Neural cell (in vitro differentiated cells): ENCODE data around the gene CNTNAP5. TPM values are rescaled to one million over a fixed set of nuclear protein-coding genes. Genes with fewer than 3 reads are reported as not detected.

ENCODE experiments used
- H2AFZ ChIP-seq: fragments of 200-600, 300-800 bp; sonication (generic), shearing (Covaris generic); 2 replicates; pipeline ENCODE4 v1.6.0; 2014; ENCODE audit warnings: low read depth, mild to moderate bottlenecking, antibody characterized with exemption, low read length, moderate library complexity
- H3F3A ChIP-seq: fragments of 200-600 bp; shearing (Covaris generic); 2 replicates; pipeline ENCODE4 v1.6.1; 2016; ENCODE audit warnings: mild to moderate bottlenecking, moderate library complexity, mixed read lengths, antibody characterized with exemption, low read length; ENCODE audit not compliant: insufficient read depth, poor library complexity, severe bottlenecking
- H3K27ac ChIP-seq: fragments of 200-600, 300-800 bp; sonication (generic), shearing (Covaris generic); 2 replicates; pipeline ENCODE4 v1.5.1; 2014; ENCODE audit warnings: mild to moderate bottlenecking, low read length, moderate library complexity
- H3K27me3 ChIP-seq: fragments of 300-800, 200-600 bp; sonication (generic), shearing (Covaris generic); 2 replicates; pipeline ENCODE4 v1.6.0; 2014; ENCODE audit warnings: mild to moderate bottlenecking, low read depth, low read length, moderate library complexity; ENCODE audit not compliant: insufficient read depth
- H3K36me3 ChIP-seq: fragments of 300-800, 200-600 bp; sonication (generic), shearing (Covaris generic); 2 replicates; pipeline ENCODE4 v1.5.1; 2014; ENCODE audit warnings: mild to moderate bottlenecking, antibody characterized with exemption, low read length, moderate library complexity; ENCODE audit not compliant: insufficient read depth
- H3K4me2 ChIP-seq: fragments of 300-800, 200-600 bp; sonication (generic), shearing (Covaris generic); 2 replicates; pipeline ENCODE4 v1.6.0; 2014; ENCODE audit warnings: mild to moderate bottlenecking, low read length
- H3K4me3 ChIP-seq: fragments of 300-800, 200-600 bp; sonication (generic), shearing (Covaris generic); 2 replicates; pipeline ENCODE4 v1.5.1; 2014; ENCODE audit warnings: mild to moderate bottlenecking, low read length, moderate library complexity
- H3K79me2 ChIP-seq: fragments of 200-600 bp; shearing (Covaris generic); replicated peaks from 2 replicates; pipeline ENCODE4 v1.6.0; 2014; ENCODE audit warnings: mild to moderate bottlenecking, low read length, moderate library complexity; ENCODE audit not compliant: insufficient read depth
- H3K9ac ChIP-seq: fragments of 300-800, 200-600 bp; sonication (generic), shearing (Covaris generic); 2 replicates; pipeline ENCODE4 v1.6.1; 2016; ENCODE audit warnings: mild to moderate bottlenecking, low read length, mixed read lengths
- H3K9me2 ChIP-seq: fragments of 200-600 bp; shearing (Covaris generic); 2 replicates; pipeline ENCODE4 v1.6.1; 2016; ENCODE audit warnings: mild to moderate bottlenecking, low read length, mixed read lengths; ENCODE audit not compliant: insufficient read depth
- H3K9me3 ChIP-seq: fragments of 200-600, 300-800 bp; sonication (generic), shearing (Covaris generic); 2 replicates; pipeline ENCODE4 v1.6.1; 2016; ENCODE audit warnings: mild to moderate bottlenecking, mixed run types, low read length, moderate library complexity, mixed read lengths
- H4K20me1 ChIP-seq: fragments of 200-600 bp; shearing (Covaris generic); 2 replicates; pipeline ENCODE4 v1.6.1; 2016; ENCODE audit warnings: mild to moderate bottlenecking, mixed run types; ENCODE audit not compliant: insufficient read depth
- EP300 ChIP-seq: fragments of 450-650 bp; conservative IDR thresholded peaks from 2 replicates; pipeline ENCODE4 v1.6.1; 2014; ENCODE audit warnings: antibody characterized with exemption, mild to moderate bottlenecking, moderate library complexity; ENCODE audit not compliant: poor library complexity, severe bottlenecking
- EZH2 ChIP-seq: fragments of 200-600, 300-800 bp; shearing (Covaris generic), sonication (generic); IDR thresholded peaks from 2 replicates; pipeline ENCODE4 v1.6.1; 2014; ENCODE audit warnings: antibody characterized with exemption, low read length, borderline replicate concordance, mild to moderate bottlenecking; ENCODE audit not compliant: insufficient read depth, poor library complexity, severe bottlenecking
- MXI1 ChIP-seq: fragments of 450-650 bp; conservative IDR thresholded peaks from 2 replicates; pipeline ENCODE4 v1.6.1; 2014; ENCODE audit warnings: antibody characterized with exemption, mild to moderate bottlenecking; ENCODE audit not compliant: poor library complexity, severe bottlenecking
- POLR2AphosphoS5 ChIP-seq: IDR thresholded peaks from 2 replicates; pipeline ENCODE4 v1.6.1; 2012
- RAD21 ChIP-seq: fragments of 450-650 bp; conservative IDR thresholded peaks from 2 replicates; pipeline ENCODE4 v1.6.1; 2014; ENCODE audit warnings: antibody characterized with exemption, mild to moderate bottlenecking, moderate library complexity
- SMC3 ChIP-seq: fragments of 450-650 bp; conservative IDR thresholded peaks from 2 replicates; pipeline ENCODE4 v1.6.1; 2014; ENCODE audit warnings: antibody characterized with exemption, mild to moderate bottlenecking, moderate library complexity; ENCODE audit not compliant: poor library complexity
- TAF1 ChIP-seq: IDR thresholded peaks from 2 replicates; pipeline ENCODE4 v1.6.1; 2012; ENCODE audit warnings: low read depth
- polyA plus RNA-seq: library from polyadenylated mRNA; depleted of rRNA; stranded (reverse); fragments of >200 nt; gene quantifications from 2 replicates; pipeline ENCODE4 v1.2.3, GENCODE V29; 2014
- TF ChIP-seq, protein P1 (sequence below): IDR thresholded peaks from 2 replicates; pipeline ENCODE4 v1.6.1; 2012; ENCODE audit warnings: borderline replicate concordance
- TF ChIP-seq, protein P2 (sequence below): fragments of 450-650 bp; IDR thresholded peaks from 2 replicates; pipeline ENCODE4 v1.5.1; 2014; ENCODE audit warnings: antibody characterized with exemption, mild to moderate bottlenecking, moderate library complexity; ENCODE audit not compliant: poor library complexity, severe bottlenecking

CNTNAP5 gene
- polyA plus RNA-seq, 1 donor from 2014 or later, result 19.3 TPM

DNA sequence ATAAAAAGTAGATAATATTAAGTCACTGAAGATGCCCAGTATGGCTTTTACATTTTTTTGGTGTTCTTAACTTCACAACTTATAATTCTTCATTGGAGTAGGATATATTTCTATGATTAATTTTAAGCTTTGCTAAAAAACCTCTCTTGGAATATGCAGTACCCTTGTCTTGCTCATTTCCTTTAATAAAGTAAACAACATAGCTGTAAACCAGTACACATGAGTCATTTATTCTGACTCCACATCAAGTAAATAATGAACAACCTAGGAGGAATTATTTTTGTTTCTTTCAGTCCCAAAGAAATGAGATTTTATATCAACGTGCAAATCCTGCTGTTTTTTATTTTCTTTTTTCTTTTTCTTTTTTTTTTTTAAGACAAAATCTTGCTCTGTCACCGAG, 869.1 kb downstream of the CNTNAP5 start:
- H3K4me3 ChIP-seq, result no peak overlapping the region
- TF ChIP-seq, protein P1, sequence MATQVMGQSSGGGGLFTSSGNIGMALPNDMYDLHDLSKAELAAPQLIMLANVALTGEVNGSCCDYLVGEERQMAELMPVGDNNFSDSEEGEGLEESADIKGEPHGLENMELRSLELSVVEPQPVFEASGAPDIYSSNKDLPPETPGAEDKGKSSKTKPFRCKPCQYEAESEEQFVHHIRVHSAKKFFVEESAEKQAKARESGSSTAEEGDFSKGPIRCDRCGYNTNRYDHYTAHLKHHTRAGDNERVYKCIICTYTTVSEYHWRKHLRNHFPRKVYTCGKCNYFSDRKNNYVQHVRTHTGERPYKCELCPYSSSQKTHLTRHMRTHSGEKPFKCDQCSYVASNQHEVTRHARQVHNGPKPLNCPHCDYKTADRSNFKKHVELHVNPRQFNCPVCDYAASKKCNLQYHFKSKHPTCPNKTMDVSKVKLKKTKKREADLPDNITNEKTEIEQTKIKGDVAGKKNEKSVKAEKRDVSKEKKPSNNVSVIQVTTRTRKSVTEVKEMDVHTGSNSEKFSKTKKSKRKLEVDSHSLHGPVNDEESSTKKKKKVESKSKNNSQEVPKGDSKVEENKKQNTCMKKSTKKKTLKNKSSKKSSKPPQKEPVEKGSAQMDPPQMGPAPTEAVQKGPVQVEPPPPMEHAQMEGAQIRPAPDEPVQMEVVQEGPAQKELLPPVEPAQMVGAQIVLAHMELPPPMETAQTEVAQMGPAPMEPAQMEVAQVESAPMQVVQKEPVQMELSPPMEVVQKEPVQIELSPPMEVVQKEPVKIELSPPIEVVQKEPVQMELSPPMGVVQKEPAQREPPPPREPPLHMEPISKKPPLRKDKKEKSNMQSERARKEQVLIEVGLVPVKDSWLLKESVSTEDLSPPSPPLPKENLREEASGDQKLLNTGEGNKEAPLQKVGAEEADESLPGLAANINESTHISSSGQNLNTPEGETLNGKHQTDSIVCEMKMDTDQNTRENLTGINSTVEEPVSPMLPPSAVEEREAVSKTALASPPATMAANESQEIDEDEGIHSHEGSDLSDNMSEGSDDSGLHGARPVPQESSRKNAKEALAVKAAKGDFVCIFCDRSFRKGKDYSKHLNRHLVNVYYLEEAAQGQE, result no peak
- TF ChIP-seq EP300 (no peak), EZH2 (no peak), RAD21 (no peak), TAF1 (no peak), POLR2AphosphoS5 (no peak), SMC3 (no peak), MXI1 (no peak)
- TF ChIP-seq, protein P2, sequence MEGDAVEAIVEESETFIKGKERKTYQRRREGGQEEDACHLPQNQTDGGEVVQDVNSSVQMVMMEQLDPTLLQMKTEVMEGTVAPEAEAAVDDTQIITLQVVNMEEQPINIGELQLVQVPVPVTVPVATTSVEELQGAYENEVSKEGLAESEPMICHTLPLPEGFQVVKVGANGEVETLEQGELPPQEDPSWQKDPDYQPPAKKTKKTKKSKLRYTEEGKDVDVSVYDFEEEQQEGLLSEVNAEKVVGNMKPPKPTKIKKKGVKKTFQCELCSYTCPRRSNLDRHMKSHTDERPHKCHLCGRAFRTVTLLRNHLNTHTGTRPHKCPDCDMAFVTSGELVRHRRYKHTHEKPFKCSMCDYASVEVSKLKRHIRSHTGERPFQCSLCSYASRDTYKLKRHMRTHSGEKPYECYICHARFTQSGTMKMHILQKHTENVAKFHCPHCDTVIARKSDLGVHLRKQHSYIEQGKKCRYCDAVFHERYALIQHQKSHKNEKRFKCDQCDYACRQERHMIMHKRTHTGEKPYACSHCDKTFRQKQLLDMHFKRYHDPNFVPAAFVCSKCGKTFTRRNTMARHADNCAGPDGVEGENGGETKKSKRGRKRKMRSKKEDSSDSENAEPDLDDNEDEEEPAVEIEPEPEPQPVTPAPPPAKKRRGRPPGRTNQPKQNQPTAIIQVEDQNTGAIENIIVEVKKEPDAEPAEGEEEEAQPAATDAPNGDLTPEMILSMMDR, result no peak
- no peaks in the 10 kb centered on the region for H4K20me1 ChIP-seq

DNA sequence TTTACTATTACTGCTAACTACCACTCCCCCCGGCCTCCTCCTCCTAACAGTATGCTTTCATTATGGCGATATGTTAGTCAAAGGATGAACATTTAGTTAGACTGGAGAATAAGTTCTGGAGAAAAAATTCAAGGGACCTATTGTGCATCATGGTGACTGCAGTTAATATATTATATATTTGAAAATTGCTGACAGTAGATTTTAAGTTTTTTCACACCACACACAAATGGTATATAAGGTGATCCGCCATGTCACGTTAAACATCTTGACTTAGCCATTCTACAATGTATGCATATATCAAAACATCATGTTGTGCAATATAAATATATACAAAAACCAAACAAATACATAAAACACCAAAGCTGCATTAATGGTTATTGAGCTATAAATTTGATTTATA, 873.7 kb downstream of the CNTNAP5 start:
- Histone ChIP-seq H3K27ac (no peak overlapping the region), H4K20me1 (no peaks in the 10 kb centered on the region), H3K27me3 (no peaks in the 10 kb centered on the region), H3K4me3 (no peak overlapping the region), H3K79me2 (no peaks in the 10 kb centered on the region), H3K9ac (no peak overlapping the region), H2AFZ (no peak overlapping the region), H3K9me3 (no peaks in the 10 kb centered on the region), H3K4me2 (no peak overlapping the region), H3K9me2 (no peaks in the 10 kb centered on the region), H3K36me3 (no peaks in the 10 kb centered on the region), H3F3A (no peaks in the 10 kb centered on the region)
- TF ChIP-seq, protein P1, result no peak
- TF ChIP-seq EZH2 (no peak), MXI1 (no peak), POLR2AphosphoS5 (no peak), SMC3 (no peak), EP300 (no peak)
- TF ChIP-seq, protein P2, result no peak

More for the DNA sequence above, 869.1 kb downstream of the CNTNAP5 start:
- H3K9me3 ChIP-seq, result no peaks in the 10 kb centered on the region
- no peaks in the 10 kb centered on the region for H3K9me2 ChIP-seq
- H3K36me3 ChIP-seq, result no peaks in the 10 kb centered on the region
- no peak overlapping the region for H3K4me2 ChIP-seq
- no peaks in the 10 kb centered on the region for H3K27me3 ChIP-seq
- no peak overlapping the region for H2AFZ ChIP-seq
- H3K79me2 ChIP-seq, result no peaks in the 10 kb centered on the region
- no peak overlapping the region for H3K9ac ChIP-seq
- H3F3A ChIP-seq, result no peaks in the 10 kb centered on the region
- H3K27ac ChIP-seq, result no peak overlapping the region
